ENCODE measurements around the gene MED13L.

The MED13L gene

DNA sequence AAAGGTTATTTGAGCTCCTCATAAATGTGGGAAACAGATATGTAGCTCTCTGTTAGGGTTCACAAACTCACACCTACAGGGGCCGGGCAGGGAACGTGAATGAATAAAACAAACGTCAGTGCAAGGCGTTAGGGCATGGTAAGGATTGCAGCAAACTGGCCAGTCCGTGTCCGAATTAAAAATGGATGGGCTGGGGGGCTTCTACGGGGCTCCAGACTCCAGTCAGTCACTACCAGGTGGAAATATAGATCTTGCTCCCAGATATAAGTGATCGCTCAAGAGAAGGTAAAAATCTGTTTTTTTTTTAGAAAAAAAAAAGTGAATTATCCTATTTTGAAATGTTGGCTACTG, 333.1 kb downstream of the MED13L start:
- H3K9ac ChIP-seq (ENCODE audit: low read length) = no peak overlapping the region
- no peak overlapping the region for H3K27ac ChIP-seq (ENCODE audit: low read depth, low read length)
- H3K36me3 ChIP-seq (ENCODE audit: low read length) = no peaks in the 10 kb centered on the region
- TF ChIP-seq, protein P1, sequence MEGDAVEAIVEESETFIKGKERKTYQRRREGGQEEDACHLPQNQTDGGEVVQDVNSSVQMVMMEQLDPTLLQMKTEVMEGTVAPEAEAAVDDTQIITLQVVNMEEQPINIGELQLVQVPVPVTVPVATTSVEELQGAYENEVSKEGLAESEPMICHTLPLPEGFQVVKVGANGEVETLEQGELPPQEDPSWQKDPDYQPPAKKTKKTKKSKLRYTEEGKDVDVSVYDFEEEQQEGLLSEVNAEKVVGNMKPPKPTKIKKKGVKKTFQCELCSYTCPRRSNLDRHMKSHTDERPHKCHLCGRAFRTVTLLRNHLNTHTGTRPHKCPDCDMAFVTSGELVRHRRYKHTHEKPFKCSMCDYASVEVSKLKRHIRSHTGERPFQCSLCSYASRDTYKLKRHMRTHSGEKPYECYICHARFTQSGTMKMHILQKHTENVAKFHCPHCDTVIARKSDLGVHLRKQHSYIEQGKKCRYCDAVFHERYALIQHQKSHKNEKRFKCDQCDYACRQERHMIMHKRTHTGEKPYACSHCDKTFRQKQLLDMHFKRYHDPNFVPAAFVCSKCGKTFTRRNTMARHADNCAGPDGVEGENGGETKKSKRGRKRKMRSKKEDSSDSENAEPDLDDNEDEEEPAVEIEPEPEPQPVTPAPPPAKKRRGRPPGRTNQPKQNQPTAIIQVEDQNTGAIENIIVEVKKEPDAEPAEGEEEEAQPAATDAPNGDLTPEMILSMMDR (IDR thresholded peaks at IDR 0.05; ENCODE audit: insufficient read depth, low read length, poor library complexity, severe bottlenecking) = no peak
- no peak for TF ChIP-seq EZH2phosphoT487 (conservative IDR thresholded peaks at IDR 0.05; ENCODE audit: low read length)
- no peaks in the 10 kb centered on the region for H3K9me2 ChIP-seq (replicated peaks; ENCODE audit: insufficient read depth, low read length)
- no peaks in the 10 kb centered on the region for H4K20me1 ChIP-seq (ENCODE audit: low read depth, low read length)
- H3K4me2 ChIP-seq (ENCODE audit: low read depth, low read length, poor library complexity, severe bottlenecking) = no peak overlapping the region
- no peaks in the 10 kb centered on the region for H3K79me2 ChIP-seq (ENCODE audit: insufficient read depth, low read length)
- no peak overlapping the region for H2AFZ ChIP-seq (ENCODE audit: low read depth, low read length, severe bottlenecking)
- no peaks in the 10 kb centered on the region for H3F3A ChIP-seq (ENCODE audit: insufficient read depth)
- no peaks in the 10 kb centered on the region for H3K27me3 ChIP-seq (ENCODE audit: low read length)
- H3K4me3 ChIP-seq (ENCODE audit: insufficient read depth, low read length, poor library complexity, severe bottlenecking) = no peak overlapping the region
- no peaks in the 10 kb centered on the region for H3K9me3 ChIP-seq (ENCODE audit: insufficient read depth, low read length)

DNA sequence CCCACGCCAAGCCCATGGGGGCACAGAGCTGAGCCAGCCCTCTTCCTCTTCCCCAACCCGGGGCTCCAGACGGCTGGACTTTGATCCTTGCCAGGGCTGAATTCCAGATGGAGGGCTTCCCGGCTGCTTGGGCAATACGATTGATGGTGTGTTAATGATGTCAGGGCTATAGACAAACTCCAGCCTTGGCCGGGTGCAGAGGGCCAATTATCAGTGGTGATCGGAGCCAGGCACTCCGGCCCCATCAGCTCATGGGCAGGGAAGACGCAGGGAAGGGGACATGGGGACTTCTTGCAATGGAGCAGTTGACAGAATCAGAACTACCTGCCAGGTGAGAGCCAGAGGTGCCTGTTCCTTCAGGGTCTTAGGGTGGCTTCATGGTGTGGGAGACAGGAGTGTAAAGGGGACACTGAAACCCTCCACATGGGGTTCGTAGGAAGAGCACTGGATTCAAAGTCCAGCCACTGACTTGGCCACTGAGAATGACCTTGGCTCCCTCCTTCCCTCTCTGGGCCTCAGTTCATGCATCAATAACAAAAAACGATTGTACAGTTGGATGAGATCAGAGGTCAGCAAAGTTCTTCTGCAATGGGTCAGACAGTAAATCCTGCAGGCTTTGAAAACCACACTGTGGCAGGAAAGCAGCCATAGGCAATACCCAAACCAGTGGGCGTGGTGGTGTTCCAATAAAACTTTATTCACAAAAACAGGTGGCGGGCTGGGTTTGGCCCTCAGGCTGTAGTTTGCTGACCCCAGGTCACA, 333.7 kb downstream of the MED13L start:
- H3F3A ChIP-seq (ENCODE audit: insufficient read depth) = no peaks in the 10 kb centered on the region
- no peak overlapping the region for H3K9ac ChIP-seq (ENCODE audit: low read length)
- H3K4me3 ChIP-seq (ENCODE audit: insufficient read depth, low read length, poor library complexity, severe bottlenecking) = no peak overlapping the region
- no peaks in the 10 kb centered on the region for H3K79me2 ChIP-seq (ENCODE audit: insufficient read depth, low read length)
- no peaks in the 10 kb centered on the region for H3K9me2 ChIP-seq (replicated peaks; ENCODE audit: insufficient read depth, low read length)
- peaks cover 4% of the 10 kb centered on the region for H3K9me3 ChIP-seq (ENCODE audit: insufficient read depth, low read length)
- H3K36me3 ChIP-seq (ENCODE audit: low read length) = no peaks in the 10 kb centered on the region
- no peak for TF ChIP-seq EZH2phosphoT487 (conservative IDR thresholded peaks at IDR 0.05; ENCODE audit: low read length)
- TF ChIP-seq, protein P1 (IDR thresholded peaks at IDR 0.05; ENCODE audit: insufficient read depth, low read length, poor library complexity, severe bottlenecking) = no peak
- H3K27ac ChIP-seq (ENCODE audit: low read depth, low read length) = no peak overlapping the region
- H3K4me2 ChIP-seq (ENCODE audit: low read depth, low read length, poor library complexity, severe bottlenecking) = no peak overlapping the region
- H4K20me1 ChIP-seq (ENCODE audit: low read depth, low read length) = no peaks in the 10 kb centered on the region
- H3K27me3 ChIP-seq (ENCODE audit: low read length) = no peaks in the 10 kb centered on the region
- no peak overlapping the region for H2AFZ ChIP-seq (ENCODE audit: low read depth, low read length, severe bottlenecking)

DNA sequence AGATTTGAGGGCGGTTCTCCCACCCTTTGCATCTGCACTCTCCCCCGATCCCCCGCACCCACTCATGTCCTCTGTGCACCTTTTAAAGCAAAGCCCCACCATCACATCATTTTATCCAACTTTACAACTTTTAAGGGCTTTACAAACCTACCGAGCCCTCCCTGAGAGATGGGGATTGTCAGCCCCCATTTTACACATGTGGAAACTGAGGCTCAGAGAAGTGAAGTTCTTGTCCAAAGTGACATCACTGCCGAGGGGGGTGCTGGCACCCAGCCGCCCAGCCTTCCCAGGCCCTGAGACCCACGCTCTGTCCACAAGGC, 334.2 kb downstream of the MED13L start:
- Histone ChIP-seq H3K27me3 (ENCODE audit: low read length) (no peaks in the 10 kb centered on the region), H3K9me3 (ENCODE audit: insufficient read depth, low read length) (peaks cover 7% of the 10 kb centered on the region), H2AFZ (ENCODE audit: low read depth, low read length, severe bottlenecking) (no peak overlapping the region), H3K9ac (ENCODE audit: low read length) (no peak overlapping the region), H3K27ac (ENCODE audit: low read depth, low read length) (no peak overlapping the region), H3K36me3 (ENCODE audit: low read length) (0 out of 2 replicates have a peak, but pooled peaks cover 1% of the 10 kb centered on the region), H3K79me2 (ENCODE audit: insufficient read depth, low read length) (no peaks in the 10 kb centered on the region), H3K9me2 (replicated peaks; ENCODE audit: insufficient read depth, low read length) (no peaks in the 10 kb centered on the region), H3K4me3 (ENCODE audit: insufficient read depth, low read length, poor library complexity, severe bottlenecking) (no peak overlapping the region), H3F3A (ENCODE audit: insufficient read depth) (no peaks in the 10 kb centered on the region), H3K4me2 (ENCODE audit: low read depth, low read length, poor library complexity, severe bottlenecking) (no peak overlapping the region), H4K20me1 (ENCODE audit: low read depth, low read length) (no peaks in the 10 kb centered on the region)
- TF ChIP-seq EZH2phosphoT487 (conservative IDR thresholded peaks at IDR 0.05; ENCODE audit: low read length) = no peak
- TF ChIP-seq, protein P1 (IDR thresholded peaks at IDR 0.05; ENCODE audit: insufficient read depth, low read length, poor library complexity, severe bottlenecking) = no peak

Data from SU-DHL-6 (cell line).